Neural progenitor cell (in vitro differentiated cells): ENCODE data around the gene ATP6V1B1. TPM values are rescaled to one million over a fixed set of nuclear protein-coding genes. Genes with fewer than 3 reads are reported as not detected.

Experiments
- DNase-seq: peaks from one replicate; pipeline ENCODE4 v3.0.0-alpha.2; 2016; ENCODE audit warnings: low spot score
- H2AFZ ChIP-seq: fragments of 200-600 bp; sonication (generic); replicated peaks from 2 replicates; pipeline ENCODE4 v1.6.1; 2016; ENCODE audit warnings: antibody characterized with exemption
- H3F3A ChIP-seq: fragments of 200-600 bp; sonication (generic); 2 replicates; pipeline ENCODE4 v1.6.1; 2016; ENCODE audit warnings: antibody characterized with exemption, low read depth
- H3K27ac ChIP-seq: fragments of 200-600 bp; sonication (generic); 2 replicates; pipeline ENCODE4 v1.5.1; 2016; ENCODE audit warnings: mild to moderate bottlenecking
- H3K27me3 ChIP-seq: fragments of 200-600 bp; sonication (generic); 2 replicates; pipeline ENCODE4 v1.6.1; 2016; ENCODE audit warnings: mild to moderate bottlenecking, moderate library complexity
- H3K36me3 ChIP-seq: fragments of 200-600 bp; sonication (generic); 2 replicates; pipeline ENCODE4 v1.5.1; 2016
- H3K4me1 ChIP-seq: fragments of 200-600 bp; sonication (generic); 2 replicates; pipeline ENCODE4 v1.6.1; 2016; ENCODE audit warnings: mixed run types
- H3K4me2 ChIP-seq: fragments of 200-600 bp; sonication (generic); 2 replicates; pipeline ENCODE4 v1.6.1; 2016
- H3K4me3 ChIP-seq: fragments of 200-600 bp; sonication (generic); 2 replicates; pipeline ENCODE4 v1.5.1; 2016
- H3K79me2 ChIP-seq: fragments of 200-600 bp; sonication (generic); 2 replicates; pipeline ENCODE4 v1.6.1; 2016; ENCODE audit warnings: low read depth
- H3K9ac ChIP-seq: fragments of 200-600 bp; sonication (generic); 2 replicates; pipeline ENCODE4 v1.6.1; 2016
- H3K9me3 ChIP-seq: fragments of 200-600 bp; sonication (generic); 2 replicates; pipeline ENCODE4 v1.5.1; 2016; ENCODE audit warnings: low read depth
- H4K20me1 ChIP-seq: fragments of 200-600 bp; sonication (generic); 2 replicates; pipeline ENCODE4 v1.6.1; 2016; ENCODE audit warnings: low read depth
- H3K27ac Mint-ChIP-seq: 3 replicates; pipeline ENCODE4 v1.8.0; 2021; ENCODE audit warnings: mixed read lengths
- H3K27me3 Mint-ChIP-seq: 2 replicates; pipeline ENCODE4 v1.8.0; 2022; ENCODE audit warnings: low read depth, mild to moderate bottlenecking, inconsistent platforms, moderate library complexity, mixed read lengths; ENCODE audit not compliant: insufficient read depth
- H3K36me3 Mint-ChIP-seq: 3 replicates; pipeline ENCODE4 v1.8.0; 2021; ENCODE audit warnings: mixed read lengths
- H3K4me1 Mint-ChIP-seq: 3 replicates; pipeline ENCODE4 v1.8.0; 2021; ENCODE audit warnings: mixed read lengths
- H3K4me3 Mint-ChIP-seq: 3 replicates; pipeline ENCODE4 v1.8.0; 2021; ENCODE audit warnings: mild to moderate bottlenecking, moderate library complexity, mixed read lengths
- H3K9me3 Mint-ChIP-seq: 3 replicates; pipeline ENCODE4 v1.8.0; 2020; ENCODE audit warnings: mixed read lengths
- EZH2 ChIP-seq: fragments of 200-600 bp; sonication (generic); IDR thresholded peaks from 2 replicates; pipeline ENCODE4 v1.6.1; 2017; ENCODE audit warnings: antibody characterized with exemption, mild to moderate bottlenecking, moderate library complexity
- EZH2phosphoT487 ChIP-seq: fragments of 200-600 bp; sonication (generic); IDR thresholded peaks from 2 replicates; pipeline ENCODE4 v1.6.1; 2017; ENCODE audit warnings: antibody characterized with exemption
- total RNA-seq: library from RNA; depleted of rRNA; stranded (reverse); fragments of >200 nt; gene quantifications from 2 replicates; pipeline ENCODE4 v1.2.3, GENCODE V29; 2015; ENCODE audit warnings: low replicate concordance
- TF ChIP-seq, protein P1 (sequence below): fragments of 200-600 bp; sonication (generic); IDR thresholded peaks from 2 replicates; pipeline ENCODE4 v1.5.1; 2017; ENCODE audit warnings: antibody characterized with exemption, mild to moderate bottlenecking

Gene ATP6V1B1
- total RNA-seq, 1 donor from 2014 or later, result 1.1 TPM

DNA sequence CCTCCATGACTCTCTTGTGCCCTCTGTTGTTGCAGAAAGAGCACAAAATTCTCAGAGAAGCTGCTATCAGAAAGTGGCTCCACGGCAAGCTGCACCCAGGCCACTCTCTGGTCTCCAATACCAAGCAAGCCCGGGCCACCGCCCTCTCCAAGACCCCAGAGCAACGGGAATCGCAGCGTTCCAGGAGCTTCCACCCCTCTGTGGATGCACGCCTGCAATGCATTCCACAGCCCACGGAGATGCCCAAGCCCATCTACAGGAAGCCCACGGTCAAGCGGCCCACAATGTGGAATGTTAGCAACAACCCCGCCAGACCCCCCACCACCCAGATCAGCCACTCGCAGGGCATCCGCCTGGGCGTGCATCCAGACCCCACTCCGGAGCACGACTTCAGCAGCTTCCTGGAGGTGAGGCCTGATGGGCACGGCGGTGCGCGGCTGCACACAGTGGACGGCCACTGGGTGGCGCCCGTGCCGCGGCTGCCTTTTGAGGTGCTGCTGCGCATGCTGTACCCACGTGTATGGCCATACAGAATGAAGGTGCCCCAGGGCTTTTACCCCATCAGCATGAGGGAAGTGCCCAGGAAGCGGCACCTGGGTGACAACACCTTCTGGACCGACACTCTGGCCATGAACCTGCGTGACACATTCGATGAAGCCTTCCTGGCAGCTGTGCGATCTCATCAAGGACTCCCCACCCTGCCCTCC, 49.0 kb downstream of the ATP6V1B1 start:
- Mint-ChIP-seq H3K36me3 (peaks cover 14% of the 10 kb centered on the region), H3K27me3 (peaks cover 2% of the 10 kb centered on the region), H3K27ac (no peak overlapping the region), H3K9me3 (no peaks in the 10 kb centered on the region), H3K4me3 (peak overlapping the region; percentile 10), H3K4me1 (no peaks in the 10 kb centered on the region)
- Histone ChIP-seq H2AFZ (no peak overlapping the region), H3K9me3 (no peaks in the 10 kb centered on the region), H3K36me3 (no peaks in the 10 kb centered on the region), H3K9ac (no peak overlapping the region), H4K20me1 (peaks cover 25% of the 10 kb centered on the region), H3F3A (no peaks in the 10 kb centered on the region), H3K4me3 (no peak overlapping the region), H3K27ac (no peak overlapping the region), H3K27me3 (peaks cover 3% of the 10 kb centered on the region), H3K79me2 (no peaks in the 10 kb centered on the region), H3K4me2 (no peak overlapping the region), H3K4me1 (no peaks in the 10 kb centered on the region)
- DNase-seq, result peak; percentile 78
- TF ChIP-seq EZH2phosphoT487 (no peak), EZH2 (no peak)
- TF ChIP-seq, protein P1, sequence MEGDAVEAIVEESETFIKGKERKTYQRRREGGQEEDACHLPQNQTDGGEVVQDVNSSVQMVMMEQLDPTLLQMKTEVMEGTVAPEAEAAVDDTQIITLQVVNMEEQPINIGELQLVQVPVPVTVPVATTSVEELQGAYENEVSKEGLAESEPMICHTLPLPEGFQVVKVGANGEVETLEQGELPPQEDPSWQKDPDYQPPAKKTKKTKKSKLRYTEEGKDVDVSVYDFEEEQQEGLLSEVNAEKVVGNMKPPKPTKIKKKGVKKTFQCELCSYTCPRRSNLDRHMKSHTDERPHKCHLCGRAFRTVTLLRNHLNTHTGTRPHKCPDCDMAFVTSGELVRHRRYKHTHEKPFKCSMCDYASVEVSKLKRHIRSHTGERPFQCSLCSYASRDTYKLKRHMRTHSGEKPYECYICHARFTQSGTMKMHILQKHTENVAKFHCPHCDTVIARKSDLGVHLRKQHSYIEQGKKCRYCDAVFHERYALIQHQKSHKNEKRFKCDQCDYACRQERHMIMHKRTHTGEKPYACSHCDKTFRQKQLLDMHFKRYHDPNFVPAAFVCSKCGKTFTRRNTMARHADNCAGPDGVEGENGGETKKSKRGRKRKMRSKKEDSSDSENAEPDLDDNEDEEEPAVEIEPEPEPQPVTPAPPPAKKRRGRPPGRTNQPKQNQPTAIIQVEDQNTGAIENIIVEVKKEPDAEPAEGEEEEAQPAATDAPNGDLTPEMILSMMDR, result peak; percentile 89

DNA sequence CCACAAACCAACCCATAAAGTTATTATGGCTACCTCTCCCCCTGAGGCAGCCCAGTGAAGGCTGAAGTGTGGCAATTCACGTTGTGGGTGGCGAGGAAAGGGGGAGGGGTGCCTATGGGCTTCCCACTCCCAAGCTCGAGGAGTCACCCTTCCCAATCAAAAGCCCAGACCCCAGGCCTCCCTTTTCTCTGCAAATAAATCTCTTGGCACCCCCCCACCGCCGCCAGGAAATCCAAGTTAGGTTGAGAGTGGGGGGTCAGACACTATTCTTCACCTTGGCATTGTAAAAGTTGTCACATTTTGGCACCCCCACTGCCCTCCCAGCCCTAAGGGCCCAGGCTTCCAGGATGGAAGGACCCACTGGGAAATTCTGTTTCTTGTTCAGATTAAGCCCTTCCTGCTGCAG, 49.6 kb downstream of the ATP6V1B1 start:
- H3K79me2 ChIP-seq, result no peaks in the 10 kb centered on the region
- no peaks in the 10 kb centered on the region for H3K4me1 ChIP-seq
- Mint-ChIP-seq H3K4me3 (no peak overlapping the region), H3K27ac (no peak overlapping the region), H3K4me1 (no peaks in the 10 kb centered on the region), H3K27me3 (peaks cover 2% of the 10 kb centered on the region), H3K9me3 (no peaks in the 10 kb centered on the region), H3K36me3 (peaks cover 14% of the 10 kb centered on the region)
- TF ChIP-seq, protein P1, result no peak
- no peak for TF ChIP-seq EZH2phosphoT487
- TF ChIP-seq EZH2, result no peak
- no peak overlapping the region for H3K4me2 ChIP-seq
- H2AFZ ChIP-seq, result no peak overlapping the region
- H4K20me1 ChIP-seq, result peaks cover 25% of the 10 kb centered on the region
- H3F3A ChIP-seq, result no peaks in the 10 kb centered on the region
- no peak overlapping the region for H3K9ac ChIP-seq
- H3K36me3 ChIP-seq, result no peaks in the 10 kb centered on the region
- H3K9me3 ChIP-seq, result no peaks in the 10 kb centered on the region
- no peak overlapping the region for H3K27ac ChIP-seq
- no peaks in the 10 kb centered on the region for H3K27me3 ChIP-seq
- H3K4me3 ChIP-seq, result no peak overlapping the region
- no peak for DNase-seq

DNA sequence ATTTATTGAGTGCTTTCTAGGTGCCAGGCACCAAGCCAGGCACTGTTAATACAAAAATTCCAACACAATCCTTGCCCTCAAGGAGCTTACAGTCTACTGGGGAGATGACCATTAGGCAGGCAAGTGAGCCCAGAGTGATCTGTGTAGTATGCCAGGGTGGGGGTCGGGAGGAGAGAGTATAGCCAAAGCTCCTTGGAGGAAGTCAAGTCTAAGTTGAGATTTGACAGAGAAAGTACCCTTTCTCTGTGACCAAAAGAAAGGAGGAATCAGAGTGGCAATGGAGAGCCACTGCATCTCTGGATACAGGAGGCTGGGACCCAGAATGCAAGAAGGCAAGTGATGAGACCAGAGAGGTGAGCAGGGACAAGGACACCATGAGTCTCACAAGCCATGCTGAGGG, 50.3 kb downstream of the ATP6V1B1 start:
- Histone ChIP-seq H4K20me1 (peaks cover 25% of the 10 kb centered on the region), H3K9ac (no peak overlapping the region), H3K27ac (no peak overlapping the region), H3K4me2 (no peak overlapping the region), H3K9me3 (no peaks in the 10 kb centered on the region), H3F3A (no peaks in the 10 kb centered on the region), H3K79me2 (no peaks in the 10 kb centered on the region), H3K4me3 (no peak overlapping the region), H2AFZ (no peak overlapping the region), H3K4me1 (no peaks in the 10 kb centered on the region), H3K36me3 (no peaks in the 10 kb centered on the region), H3K27me3 (no peaks in the 10 kb centered on the region)
- no peak for DNase-seq
- H3K27me3 Mint-ChIP-seq, result peaks cover 2% of the 10 kb centered on the region
- no peaks in the 10 kb centered on the region for H3K9me3 Mint-ChIP-seq
- H3K4me1 Mint-ChIP-seq, result no peaks in the 10 kb centered on the region
- H3K27ac Mint-ChIP-seq, result no peak overlapping the region
- no peak overlapping the region for H3K4me3 Mint-ChIP-seq
- peaks cover 14% of the 10 kb centered on the region for H3K36me3 Mint-ChIP-seq
- TF ChIP-seq, protein P1, result no peak
- TF ChIP-seq EZH2phosphoT487 (no peak), EZH2 (no peak)
